Subcutaneous abdominal adipose tissue (tissue), 5 donors: ENCODE data around the gene SNAP91.
"Not testable (repeated sequence)": the region's sequence is repeated elsewhere in the genome, so short reads cannot be mapped to it uniquely, and the experiment has no call there.

Experiments
- H3K27ac ChIP-seq: one replicate; pipeline ENCODE4 v1.7.0; 2013; ENCODE audit warnings: low read depth, mild to moderate bottlenecking, inconsistent platforms, low read length, moderate library complexity
- H3K27me3 ChIP-seq, 5 donors: one replicate each; pipeline ENCODE4 v1.7.0; 2013; ENCODE audit warnings: low read length in 5 of 5, inconsistent platforms in 1 of 5; ENCODE audit not compliant: control insufficient read depth in 5 of 5, insufficient read depth in 4 of 5
- H3K36me3 ChIP-seq, 5 donors: one replicate each; pipeline ENCODE4 v1.7.0; 2013; ENCODE audit warnings: low read length in 5 of 5; ENCODE audit not compliant: control insufficient read depth in 5 of 5, insufficient read depth in 5 of 5
- H3K4me1 ChIP-seq, 5 donors: one replicate each; pipeline ENCODE4 v1.7.0; 2013; ENCODE audit warnings: low read length in 5 of 5, mild to moderate bottlenecking in 3 of 5, moderate library complexity in 1 of 5; ENCODE audit not compliant: control insufficient read depth in 5 of 5, insufficient read depth in 5 of 5
- H3K4me3 ChIP-seq, 5 donors: one replicate each; pipeline ENCODE4 v1.7.0; 2013; ENCODE audit warnings: low read length in 5 of 5, low read depth in 1 of 5
- H3K9ac ChIP-seq, 5 donors: one replicate each; pipeline ENCODE4 v1.7.0; 2013; ENCODE audit warnings: low read length in 5 of 5, mild to moderate bottlenecking in 4 of 5, moderate library complexity in 3 of 5
- H3K9me3 ChIP-seq, 5 donors: one replicate each; pipeline ENCODE4 v1.7.0; 2013; ENCODE audit warnings: low read length in 5 of 5; ENCODE audit not compliant: control insufficient read depth in 5 of 5
- donor health status: healthy.
- donor health status: healthy.
- donor health status: healthy.
- donor health status: healthy.
- donor health status: healthy.

SNAP91 gene

DNA sequence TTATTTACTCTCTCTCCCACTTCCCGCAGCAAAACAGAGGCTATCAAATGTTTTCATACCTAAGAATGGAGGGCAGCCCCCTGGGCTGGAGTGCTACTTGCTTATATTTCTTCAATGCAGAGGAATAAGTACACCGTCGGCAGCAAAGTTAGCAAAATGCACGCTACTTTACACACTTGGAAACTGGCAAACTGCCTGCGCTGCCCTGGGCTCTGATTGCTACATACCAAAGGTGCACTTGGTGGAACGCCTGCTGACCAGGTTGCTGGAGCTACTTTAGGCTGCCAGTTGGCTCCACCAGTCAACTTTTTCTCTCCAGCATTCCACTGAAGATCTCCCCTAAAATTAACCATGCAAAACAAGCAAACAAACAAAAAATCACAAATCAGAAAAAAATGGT is 134.1 kb downstream of the SNAP91 start:
- no peaks in the 10 kb centered on the region for H3K4me1 ChIP-seq
- no peak overlapping the region for H3K9ac ChIP-seq
- no peak overlapping the region for H3K4me3 ChIP-seq
- H3K27ac ChIP-seq: no peak overlapping the region
- H3K9me3 ChIP-seq: no peaks in the 10 kb centered on the region
- H3K27me3 ChIP-seq: no peaks in the 10 kb centered on the region
- no peaks in the 10 kb centered on the region for H3K36me3 ChIP-seq

DNA sequence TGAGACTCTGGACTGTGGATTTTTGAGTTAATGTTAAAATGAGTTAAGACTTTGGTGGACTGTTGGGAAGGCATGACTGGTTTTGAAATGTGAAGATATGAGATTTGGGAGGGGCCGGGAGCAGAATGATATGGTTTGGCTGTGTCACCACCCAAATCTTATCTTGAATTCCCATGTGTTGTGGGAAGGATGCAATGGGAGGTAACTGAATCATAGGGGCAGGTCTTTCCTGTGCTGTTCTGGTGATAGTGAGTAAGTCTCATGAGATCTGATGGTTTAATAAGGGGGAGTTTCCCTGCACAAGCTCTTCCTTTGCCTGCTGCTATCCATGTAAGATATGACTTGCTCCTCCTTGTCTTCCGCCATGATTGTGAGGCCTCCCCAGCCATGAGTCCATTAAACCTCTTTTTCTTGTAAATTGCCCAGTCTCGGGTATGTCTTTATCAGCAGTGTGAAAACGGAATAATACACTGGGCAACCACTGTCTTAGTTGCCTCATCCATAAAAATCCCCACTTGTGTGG is 137.2 kb downstream of the SNAP91 start:
- H3K4me1 ChIP-seq, H3K36me3 ChIP-seq, H3K9me3 ChIP-seq, H3K9ac ChIP-seq, H3K4me3 ChIP-seq, H3K27me3 ChIP-seq, H3K27ac ChIP-seq: not testable (repeated sequence)

DNA sequence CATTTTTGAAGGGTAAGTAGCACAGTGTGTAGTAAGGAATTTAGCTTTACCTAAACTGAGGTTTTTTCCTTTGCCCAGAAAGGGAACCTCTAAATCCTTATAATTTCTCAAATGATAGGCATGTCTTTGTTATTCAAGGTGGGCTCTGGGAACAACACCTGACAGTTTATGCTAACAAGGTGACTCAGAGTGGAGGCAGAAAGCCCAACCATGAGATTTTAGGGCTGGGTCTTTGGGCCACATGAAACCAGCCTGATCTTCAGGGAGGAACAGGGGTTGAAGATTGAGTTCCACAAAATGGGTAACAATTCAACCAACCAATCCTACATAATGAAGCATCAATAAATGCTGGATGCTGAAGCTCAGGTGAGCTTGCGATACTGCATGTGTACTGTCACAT is 149.9 kb downstream of the SNAP91 start:
- Histone ChIP-seq H3K4me1 (no peaks in the 10 kb centered on the region), H3K27me3 (no peaks in the 10 kb centered on the region), H3K4me3 (no peak overlapping the region), H3K9me3 (peaks cover 0 to 7% (median 3%) of the 10 kb centered on the region in 5 donors), H3K36me3 (no peaks in the 10 kb centered on the region), H3K27ac (no peak overlapping the region), H3K9ac (no peak overlapping the region)

DNA sequence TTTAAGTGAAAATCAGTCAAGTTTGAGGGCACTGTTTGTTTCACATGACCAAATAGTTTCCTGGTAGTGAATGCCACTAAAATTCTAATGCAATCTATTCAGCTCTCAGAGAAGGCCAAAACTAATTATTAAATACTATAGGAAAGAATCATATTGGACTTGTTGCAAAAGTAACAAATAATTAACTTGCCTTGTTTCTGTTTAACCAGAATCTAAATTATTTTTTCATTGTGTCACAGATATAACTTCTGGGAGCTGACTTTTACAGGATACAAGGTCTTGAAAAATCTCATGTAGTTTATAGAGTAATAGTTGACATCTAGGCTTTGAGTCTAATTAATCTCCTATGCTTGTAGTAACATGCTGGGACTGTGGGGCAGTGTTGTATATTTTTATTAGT is 152.0 kb downstream of the SNAP91 start:
- H3K27ac ChIP-seq: no peak overlapping the region
- H3K4me1 ChIP-seq: no peaks in the 10 kb centered on the region
- no peak overlapping the region for H3K4me3 ChIP-seq
- H3K9ac ChIP-seq: no peak overlapping the region
- no peaks in the 10 kb centered on the region for H3K27me3 ChIP-seq
- no peaks in the 10 kb centered on the region for H3K9me3 ChIP-seq
- no peaks in the 10 kb centered on the region for H3K36me3 ChIP-seq

DNA sequence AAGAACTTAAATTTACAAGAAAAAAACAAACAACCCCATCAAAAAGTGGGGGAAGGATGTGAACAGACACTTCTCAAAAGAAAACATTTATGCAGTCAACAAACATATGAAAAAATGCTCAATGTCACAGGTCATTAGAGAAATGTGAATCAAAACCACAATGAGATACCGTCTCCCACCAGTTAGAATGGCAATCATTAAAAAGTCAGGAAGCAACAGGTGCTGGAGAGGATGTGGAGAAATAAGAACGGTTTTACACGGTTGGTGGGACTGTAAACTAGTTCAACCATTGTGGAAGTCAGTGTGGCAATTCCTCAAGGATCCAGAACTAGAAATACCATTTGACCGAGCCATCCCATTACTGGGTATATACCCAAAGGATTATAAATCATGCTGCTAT is 157.2 kb downstream of the SNAP91 start:
- not testable (repeated sequence) for H3K4me1 ChIP-seq, H3K9me3 ChIP-seq, H3K4me3 ChIP-seq, H3K27me3 ChIP-seq, H3K36me3 ChIP-seq, H3K9ac ChIP-seq, H3K27ac ChIP-seq

DNA sequence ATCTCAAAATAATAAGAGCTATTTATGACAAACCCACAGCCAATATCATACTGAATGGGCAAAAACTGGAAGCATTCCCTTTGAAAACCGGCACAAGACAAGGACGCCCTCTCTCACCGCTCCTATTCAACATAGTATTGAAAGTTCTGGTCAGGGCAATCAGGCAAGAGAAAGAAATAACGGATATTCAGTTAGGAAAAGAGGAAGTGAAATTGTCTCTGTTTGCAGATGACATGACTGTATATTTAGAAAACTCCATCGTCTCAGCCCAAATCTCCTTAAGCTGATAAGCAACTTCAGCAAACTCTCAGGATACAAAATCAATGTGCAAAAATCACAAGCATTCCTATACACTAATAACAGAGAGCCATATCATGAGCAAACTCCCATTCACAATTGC is 158.4 kb downstream of the SNAP91 start:
- not testable (repeated sequence) for H3K9ac ChIP-seq, H3K4me3 ChIP-seq, H3K27ac ChIP-seq, H3K27me3 ChIP-seq, H3K36me3 ChIP-seq, H3K4me1 ChIP-seq, H3K9me3 ChIP-seq

DNA sequence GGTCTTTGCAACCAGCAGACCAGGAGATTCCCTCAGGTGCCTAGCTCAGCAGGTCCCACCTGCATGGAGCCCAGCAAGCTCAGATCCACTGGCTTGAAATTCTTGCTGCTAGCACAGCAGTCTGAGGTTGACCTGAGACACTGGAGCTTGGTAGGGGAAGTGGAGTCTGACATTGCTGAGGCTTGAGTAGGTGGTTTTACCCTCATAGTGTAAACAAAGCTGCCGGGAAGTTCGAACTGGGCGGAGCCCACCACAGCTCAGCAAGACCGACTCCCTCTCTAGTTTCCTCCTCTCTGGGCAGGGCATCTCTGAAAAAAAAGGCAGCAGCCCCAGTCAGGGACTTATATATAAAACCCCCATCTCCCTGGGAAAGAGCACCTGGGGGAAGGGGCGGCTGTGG is 162.3 kb downstream of the SNAP91 start:
- H3K9me3 ChIP-seq: no peaks in the 10 kb centered on the region
- H3K36me3 ChIP-seq: no peaks in the 10 kb centered on the region
- H3K27ac ChIP-seq: no peak overlapping the region
- no peak overlapping the region for H3K4me3 ChIP-seq
- no peak overlapping the region for H3K9ac ChIP-seq
- no peaks in the 10 kb centered on the region for H3K4me1 ChIP-seq
- no peaks in the 10 kb centered on the region for H3K27me3 ChIP-seq

DNA sequence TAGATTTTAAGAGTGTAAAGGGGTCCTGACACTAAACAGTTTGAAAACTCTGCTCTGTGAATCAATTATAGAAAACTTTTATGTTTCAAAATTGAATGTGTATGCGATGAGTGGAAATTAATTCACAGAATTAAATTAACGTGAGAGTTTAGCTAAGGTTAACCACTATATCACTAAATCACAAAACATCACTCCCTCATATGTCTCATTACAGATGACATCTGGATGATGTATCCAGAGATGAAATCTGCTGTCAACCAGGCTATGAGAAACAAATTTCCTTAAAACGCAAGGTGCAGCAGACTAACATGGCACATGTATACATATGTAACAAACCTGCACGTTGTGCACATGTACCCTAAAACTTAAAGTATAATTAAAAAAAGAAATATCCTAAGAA is 169.2 kb downstream of the SNAP91 start:
- H3K36me3 ChIP-seq: no peaks in the 10 kb centered on the region
- H3K4me3 ChIP-seq: no peak overlapping the region
- H3K27ac ChIP-seq: no peak overlapping the region
- no peaks in the 10 kb centered on the region for H3K27me3 ChIP-seq
- no peak overlapping the region for H3K9ac ChIP-seq
- no peaks in the 10 kb centered on the region for H3K4me1 ChIP-seq
- no peaks in the 10 kb centered on the region for H3K9me3 ChIP-seq

DNA sequence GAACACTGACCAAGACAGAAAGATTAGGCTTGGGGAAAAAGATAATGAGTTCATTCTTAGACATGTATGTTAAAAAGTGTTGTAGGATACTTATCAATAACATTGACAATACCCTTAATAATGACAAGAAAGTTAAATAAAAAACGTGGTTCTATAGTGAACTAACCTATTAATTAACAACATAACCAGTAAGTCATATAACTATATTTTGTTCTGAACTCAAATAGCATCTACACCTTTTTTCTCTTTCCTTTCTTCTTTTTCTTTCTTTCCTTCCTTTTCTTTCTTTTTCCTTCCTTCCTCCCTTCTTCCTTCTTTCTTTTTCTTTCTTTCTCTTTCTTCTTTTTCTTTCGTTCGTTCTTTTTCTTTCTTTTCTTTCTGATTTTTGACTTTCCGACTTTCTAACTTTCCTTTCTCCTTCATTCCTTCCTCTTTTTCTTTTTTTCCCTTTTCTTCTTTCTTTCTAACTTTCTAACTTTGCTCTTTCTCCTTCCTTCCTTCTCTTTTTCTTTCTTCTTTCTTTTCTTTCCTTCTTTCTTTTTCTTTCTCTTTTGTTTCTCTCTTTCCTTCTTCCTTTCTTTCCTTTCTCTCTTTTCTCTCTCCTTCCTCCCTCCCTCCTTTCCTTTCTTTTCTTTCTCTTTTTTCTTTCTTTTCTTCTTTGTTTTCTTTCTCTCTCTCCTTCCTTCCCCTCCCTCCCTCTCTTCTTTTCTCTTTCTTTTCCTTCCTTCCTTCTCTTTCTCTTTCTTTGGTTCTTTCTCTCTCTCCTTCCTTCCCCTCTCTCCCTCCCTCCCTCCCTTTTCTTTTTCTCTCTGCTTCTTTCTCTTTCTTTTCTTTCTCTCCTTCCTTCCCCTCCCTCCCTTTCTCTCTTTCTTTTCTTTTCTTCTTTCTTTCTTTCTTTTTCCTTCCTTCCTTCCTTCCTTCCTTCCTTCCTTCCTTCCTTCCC is 172.0 kb downstream of the SNAP91 start:
- no peaks in the 10 kb centered on the region for H3K4me1 ChIP-seq
- no peaks in the 10 kb centered on the region for H3K27me3 ChIP-seq
- no peaks in the 10 kb centered on the region for H3K9me3 ChIP-seq
- H3K27ac ChIP-seq: no peak overlapping the region
- no peak overlapping the region for H3K4me3 ChIP-seq
- H3K36me3 ChIP-seq: no peaks in the 10 kb centered on the region
- H3K9ac ChIP-seq: no peak overlapping the region

DNA sequence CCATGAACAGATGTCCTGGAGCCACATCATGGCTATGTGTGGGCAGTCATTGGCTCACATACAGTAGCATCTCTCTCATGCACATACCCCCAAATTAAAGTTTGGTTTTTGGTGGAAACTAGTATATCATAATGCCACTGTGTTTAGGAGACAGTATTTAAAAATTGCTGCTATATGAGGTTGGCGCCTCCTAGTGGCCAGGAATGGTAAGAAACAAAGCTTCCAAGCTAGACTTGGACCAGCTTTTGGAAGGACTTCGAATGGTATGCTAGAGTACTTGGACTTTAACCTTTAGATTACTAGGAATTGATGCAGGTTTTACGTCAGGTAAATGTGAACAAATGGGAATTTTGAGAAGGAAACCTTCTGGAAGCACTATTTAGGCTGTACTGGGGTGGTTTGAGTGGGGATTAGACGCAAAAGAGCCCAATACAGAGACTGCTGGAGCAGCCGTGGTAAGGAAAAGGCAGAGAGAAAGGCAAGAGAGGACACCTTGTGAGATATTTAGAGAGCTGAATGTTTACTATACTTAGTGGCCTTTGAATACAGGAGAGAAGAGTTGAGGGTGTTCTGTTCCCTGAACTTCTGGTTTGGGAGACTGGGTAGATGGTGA is 172.8 kb downstream of the SNAP91 start:
- H3K4me3 ChIP-seq: no peak overlapping the region
- H3K9me3 ChIP-seq: no peaks in the 10 kb centered on the region
- H3K27me3 ChIP-seq: no peaks in the 10 kb centered on the region
- H3K4me1 ChIP-seq: no peaks in the 10 kb centered on the region
- H3K27ac ChIP-seq: no peak overlapping the region
- no peaks in the 10 kb centered on the region for H3K36me3 ChIP-seq
- no peak overlapping the region for H3K9ac ChIP-seq
